HG02588 (cell line): ENCODE data around the gene DAB2.

Experiments
- ATAC-seq: cut with Tn5 transposase; IDR thresholded peaks from one replicate; pipeline ENCODE4 v1.9.1; 2021; ENCODE audit warnings: mild to moderate bottlenecking, moderate library complexity; ENCODE audit not compliant: unreplicated experiment

DAB2 gene

GRCh38 chr5:39394946-39395345, 29.8 kb downstream of the DAB2 start:
- no peak for ATAC-seq

- no peak for ATAC-seq
Measured at GRCh38 chr5:39390945-39391344, 33.8 kb downstream of the DAB2 start.

GRCh38 chr5:39387293-39387692, 37.5 kb downstream of the DAB2 start:
- ATAC-seq, result no peak

- ATAC-seq, result no peak
Measured at GRCh38 chr5:39384271-39384670, 40.5 kb downstream of the DAB2 start.

GRCh38 chr5:39381376-39381775, 43.4 kb downstream of the DAB2 start:
- ATAC-seq, result no peak

GRCh38 chr5:39379693-39380092, 45.1 kb downstream of the DAB2 start:
- no peak for ATAC-seq

GRCh38 chr5:39377613-39378012, 47.2 kb downstream of the DAB2 start:
- no peak for ATAC-seq

- no peak for ATAC-seq
Measured at GRCh38 chr5:39376293-39376714, 48.5 kb downstream of the DAB2 start.

- no peak for ATAC-seq
Measured at GRCh38 chr5:39373791-39374190, 51.0 kb downstream of the DAB2 start.

GRCh38 chr5:39371367-39371635, 53.5 kb downstream of the DAB2 start:
- no peak for ATAC-seq

- no peak for ATAC-seq
Measured at GRCh38 chr5:39370555-39371366, 54.0 kb downstream of the DAB2 start.

GRCh38 chr5:39369123-39369815, 55.5 kb downstream of the DAB2 start:
- ATAC-seq, result no peak

- no peak for ATAC-seq
Measured at GRCh38 chr5:39368116-39368515, 56.7 kb downstream of the DAB2 start.

GRCh38 chr5:39367711-39368110, 57.1 kb downstream of the DAB2 start:
- ATAC-seq, result no peak

- no peak for ATAC-seq
Measured at GRCh38 chr5:39364367-39364766, 60.4 kb downstream of the DAB2 start, which contains the start of gene C9. C9 (minus strand) TSS chr5:39364495; CDS start chr5:39364464, 31 bp downstream.

GRCh38 chr5:39363217-39363616, 61.6 kb downstream of the DAB2 start:
- no peak for ATAC-seq

GRCh38 chr5:39362646-39363045, 62.1 kb downstream of the DAB2 start:
- no peak for ATAC-seq

GRCh38 chr5:39361306-39361705, 63.5 kb downstream of the DAB2 start:
- no peak for ATAC-seq

GRCh38 chr5:39360471-39361111, 64.2 kb downstream of the DAB2 start:
- no peak for ATAC-seq

- ATAC-seq, result no peak
Measured at GRCh38 chr5:39356263-39356662, 68.5 kb downstream of the DAB2 start.

- no peak for ATAC-seq
Measured at GRCh38 chr5:39355324-39355723, 69.5 kb downstream of the DAB2 start.
